Measurements from ENCODE around the gene CBLN2.

The CBLN2 gene

GRCh38 chr18:72541871-72542332 is 2.2 kb downstream of the CBLN2 start:
- no peak overlapping the region for H3K4me3 ChIP-seq (ENCODE audit: extremely low read depth, insufficient read depth, low read length, poor library complexity, severe bottlenecking)
- H3K36me3 ChIP-seq (ENCODE audit: control insufficient read depth, insufficient read depth, low read length) = no peaks in the 10 kb centered on the region
- no peak overlapping the region for H3K27ac ChIP-seq (ENCODE audit: low read depth, low read length, severe bottlenecking)
- 66 to 69% methylated on average over 30 to 41 of the region's 59 CpGs for WGBS, 2 experiments (ENCODE audit: insufficient coverage in 2 of 2)
- peaks cover 6% of the 10 kb centered on the region for H3K9me3 ChIP-seq (ENCODE audit: control insufficient read depth, low read length)
- no peaks in the 10 kb centered on the region for H3K4me1 ChIP-seq (ENCODE audit: control insufficient read depth, insufficient read depth, low read length, poor library complexity, severe bottlenecking)

- no peaks in the 10 kb centered on the region for H3K36me3 ChIP-seq (ENCODE audit: control insufficient read depth, insufficient read depth, low read length)
- no peaks in the 10 kb centered on the region for H3K4me1 ChIP-seq (ENCODE audit: control insufficient read depth, insufficient read depth, low read length, poor library complexity, severe bottlenecking)
- H3K4me3 ChIP-seq (ENCODE audit: extremely low read depth, insufficient read depth, low read length, poor library complexity, severe bottlenecking) = no peak overlapping the region
- H3K9me3 ChIP-seq (ENCODE audit: control insufficient read depth, low read length) = peaks cover 9% of the 10 kb centered on the region
- no peak overlapping the region for H3K27ac ChIP-seq (ENCODE audit: low read depth, low read length, severe bottlenecking)
- WGBS, 2 experiments (ENCODE audit: insufficient coverage in 2 of 2) = 62 to 66% methylated on average over 5 of the region's 5 CpGs
These were observed 4.2 kb downstream of the CBLN2 start for GRCh38 chr18:72539901-72540300.

- H3K9me3 ChIP-seq (ENCODE audit: control insufficient read depth, low read length) = peaks cover 14% of the 10 kb centered on the region
- H3K36me3 ChIP-seq (ENCODE audit: control insufficient read depth, insufficient read depth, low read length) = no peaks in the 10 kb centered on the region
- no peak overlapping the region for H3K4me3 ChIP-seq (ENCODE audit: extremely low read depth, insufficient read depth, low read length, poor library complexity, severe bottlenecking)
- no peak overlapping the region for H3K27ac ChIP-seq (ENCODE audit: low read depth, low read length, severe bottlenecking)
- no CpG with 5 or more reads among the region's 1 CpG for WGBS, 2 experiments (ENCODE audit: insufficient coverage in 2 of 2)
- no peaks in the 10 kb centered on the region for H3K4me1 ChIP-seq (ENCODE audit: control insufficient read depth, insufficient read depth, low read length, poor library complexity, severe bottlenecking)
These were observed 13.5 kb downstream of the CBLN2 start for GRCh38 chr18:72530622-72531021.

GRCh38 chr18:72504866-72505265 is 39.3 kb downstream of the CBLN2 start:
- Histone ChIP-seq H3K9me3 (ENCODE audit: control insufficient read depth, low read length) (peaks cover 22% of the 10 kb centered on the region), H3K4me1 (ENCODE audit: control insufficient read depth, insufficient read depth, low read length, poor library complexity, severe bottlenecking) (no peaks in the 10 kb centered on the region), H3K27ac (ENCODE audit: low read depth, low read length, severe bottlenecking) (no peak overlapping the region), H3K36me3 (ENCODE audit: control insufficient read depth, insufficient read depth, low read length) (no peaks in the 10 kb centered on the region), H3K4me3 (ENCODE audit: extremely low read depth, insufficient read depth, low read length, poor library complexity, severe bottlenecking) (no peak overlapping the region)
- 74 to 80% methylated on average over 1 to 3 of the region's 5 CpGs for WGBS, 2 experiments (ENCODE audit: insufficient coverage in 2 of 2)

- Histone ChIP-seq H3K4me1 (ENCODE audit: control insufficient read depth, insufficient read depth, low read length, poor library complexity, severe bottlenecking) (no peaks in the 10 kb centered on the region), H3K27ac (ENCODE audit: low read depth, low read length, severe bottlenecking) (no peak overlapping the region), H3K36me3 (ENCODE audit: control insufficient read depth, insufficient read depth, low read length) (no peaks in the 10 kb centered on the region), H3K9me3 (ENCODE audit: control insufficient read depth, low read length) (peaks cover 11% of the 10 kb centered on the region), H3K4me3 (ENCODE audit: extremely low read depth, insufficient read depth, low read length, poor library complexity, severe bottlenecking) (no peak overlapping the region)
- whole genome bisulfite sequencing, 2 experiments (ENCODE audit: insufficient coverage in 2 of 2) = 63 to 81% methylated on average over 15 to 17 of the region's 19 CpGs
These were observed 41.3 kb downstream of the CBLN2 start for GRCh38 chr18:72502671-72503431.

GRCh38 chr18:72492497-72492896 is 51.6 kb downstream of the CBLN2 start:
- Histone ChIP-seq H3K36me3 (ENCODE audit: control insufficient read depth, insufficient read depth, low read length) (no peaks in the 10 kb centered on the region), H3K4me1 (ENCODE audit: control insufficient read depth, insufficient read depth, low read length, poor library complexity, severe bottlenecking) (no peaks in the 10 kb centered on the region), H3K4me3 (ENCODE audit: extremely low read depth, insufficient read depth, low read length, poor library complexity, severe bottlenecking) (no peak overlapping the region), H3K9me3 (ENCODE audit: control insufficient read depth, low read length) (peaks cover 3% of the 10 kb centered on the region), H3K27ac (ENCODE audit: low read depth, low read length, severe bottlenecking) (no peak overlapping the region)
- WGBS, 2 experiments (ENCODE audit: insufficient coverage in 2 of 2) = no CpG with 5 or more reads among the region's 3 CpGs
